ENCODE measurements around the gene GREB1L. TPM values are rescaled to one million over a fixed set of nuclear protein-coding genes. Genes with fewer than 3 reads are reported as not detected.

GREB1L gene
- total and polyA plus RNA-seq, 2 of the 13 experiments (the other 11 are each of a cell fraction or from before 2014, with no cell fraction given) = 0.17 to 0.66 TPM

GRCh38 chr18:21210278-21210677, 31.8 kb upstream of the GREB1L start (continued):
- TF ChIP-seq, protein P1, sequence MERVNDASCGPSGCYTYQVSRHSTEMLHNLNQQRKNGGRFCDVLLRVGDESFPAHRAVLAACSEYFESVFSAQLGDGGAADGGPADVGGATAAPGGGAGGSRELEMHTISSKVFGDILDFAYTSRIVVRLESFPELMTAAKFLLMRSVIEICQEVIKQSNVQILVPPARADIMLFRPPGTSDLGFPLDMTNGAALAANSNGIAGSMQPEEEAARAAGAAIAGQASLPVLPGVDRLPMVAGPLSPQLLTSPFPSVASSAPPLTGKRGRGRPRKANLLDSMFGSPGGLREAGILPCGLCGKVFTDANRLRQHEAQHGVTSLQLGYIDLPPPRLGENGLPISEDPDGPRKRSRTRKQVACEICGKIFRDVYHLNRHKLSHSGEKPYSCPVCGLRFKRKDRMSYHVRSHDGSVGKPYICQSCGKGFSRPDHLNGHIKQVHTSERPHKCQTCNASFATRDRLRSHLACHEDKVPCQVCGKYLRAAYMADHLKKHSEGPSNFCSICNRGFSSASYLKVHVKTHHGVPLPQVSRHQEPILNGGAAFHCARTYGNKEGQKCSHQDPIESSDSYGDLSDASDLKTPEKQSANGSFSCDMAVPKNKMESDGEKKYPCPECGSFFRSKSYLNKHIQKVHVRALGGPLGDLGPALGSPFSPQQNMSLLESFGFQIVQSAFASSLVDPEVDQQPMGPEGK (CRISPR knock-in tag; IDR thresholded peaks at IDR 0.05) = no peak
- no peak for TF ChIP-seq ZBTB43 (CRISPR knock-in tag; conservative IDR thresholded peaks at IDR 0.05)
- TF ChIP-seq, protein P2, sequence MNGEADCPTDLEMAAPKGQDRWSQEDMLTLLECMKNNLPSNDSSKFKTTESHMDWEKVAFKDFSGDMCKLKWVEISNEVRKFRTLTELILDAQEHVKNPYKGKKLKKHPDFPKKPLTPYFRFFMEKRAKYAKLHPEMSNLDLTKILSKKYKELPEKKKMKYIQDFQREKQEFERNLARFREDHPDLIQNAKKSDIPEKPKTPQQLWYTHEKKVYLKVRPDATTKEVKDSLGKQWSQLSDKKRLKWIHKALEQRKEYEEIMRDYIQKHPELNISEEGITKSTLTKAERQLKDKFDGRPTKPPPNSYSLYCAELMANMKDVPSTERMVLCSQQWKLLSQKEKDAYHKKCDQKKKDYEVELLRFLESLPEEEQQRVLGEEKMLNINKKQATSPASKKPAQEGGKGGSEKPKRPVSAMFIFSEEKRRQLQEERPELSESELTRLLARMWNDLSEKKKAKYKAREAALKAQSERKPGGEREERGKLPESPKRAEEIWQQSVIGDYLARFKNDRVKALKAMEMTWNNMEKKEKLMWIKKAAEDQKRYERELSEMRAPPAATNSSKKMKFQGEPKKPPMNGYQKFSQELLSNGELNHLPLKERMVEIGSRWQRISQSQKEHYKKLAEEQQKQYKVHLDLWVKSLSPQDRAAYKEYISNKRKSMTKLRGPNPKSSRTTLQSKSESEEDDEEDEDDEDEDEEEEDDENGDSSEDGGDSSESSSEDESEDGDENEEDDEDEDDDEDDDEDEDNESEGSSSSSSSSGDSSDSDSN (CRISPR knock-in tag; IDR thresholded peaks at IDR 0.05) = no peak
- no peak for TF ChIP-seq PREB (CRISPR knock-in tag; IDR thresholded peaks at IDR 0.05)
- no peak for TF ChIP-seq ZFP36 (IDR thresholded peaks at IDR 0.05; ENCODE audit: borderline replicate concordance, low read depth, low read length, partially characterized antibody)
- no peak for TF ChIP-seq ZBED4 (CRISPR knock-in tag; IDR thresholded peaks at IDR 0.05; ENCODE audit: borderline replicate concordance)
- TF ChIP-seq MLXIP (CRISPR knock-in tag; IDR thresholded peaks at IDR 0.05; ENCODE audit: borderline replicate concordance) = no peak

All from HepG2 (cell line).